T-cell (primary cell): ENCODE results near the gene SERTAD4. TPM values are rescaled to one million over a fixed set of nuclear protein-coding genes. Genes with fewer than 3 reads are reported as not detected.
"Not testable (repeated sequence)": the region's sequence is repeated elsewhere in the genome, so short reads cannot be mapped to it uniquely, and the experiment has no call there.

Experiments
- ATAC-seq, 4 experiments: fragments of 200-7000 bp in 3 of 4; fragments of 150-1000 bp in 1 of 4; cut with Tn5 transposase; replicated peaks in 1 of 4; 1 replicate in 3 of 4; 2 replicates in 1 of 4; pipeline ENCODE4 v1.10.0; 2021; ENCODE audit warnings: moderate library complexity in 3 of 4, mild to moderate bottlenecking in 2 of 4, moderate number of reproducible peaks in 1 of 4
- CTCF ChIA-PET, 2 donors: fragments of 300-600 bp; sonication (Branson Sonifier 250); formaldehyde crosslinking; loops; one replicate each; lab custom pipeline; 2022; ENCODE audit warnings: antibody characterized with exemption in 2 of 2; lab: Charles Lee
- POLR2A ChIA-PET, 2 donors: fragments of 300-600 bp; sonication (Branson Sonifier 250); formaldehyde crosslinking; loops; one replicate each; lab custom pipeline; 2022; ENCODE audit warnings: antibody characterized with exemption in 2 of 2; lab: Charles Lee
- DNase-seq, 35 experiments: peaks; one replicate each; pipeline versions ENCODE4 v3.0.0 to v3.0.0-alpha.2; 2013 to 2023
- H3K27ac ChIP-seq: one replicate; pipeline ENCODE4 v1.5.1; 2013; ENCODE audit warnings: low read length
- H3K27me3 ChIP-seq, 2 experiments: replicated peaks in 1 of 2; 1 replicate in 1 of 2; 2 replicates in 1 of 2; pipeline versions ENCODE4 v1.6.1 to v1.7.0; 2013; ENCODE audit warnings: low read length in 1 of 2, mixed read lengths in 1 of 2; ENCODE audit not compliant: control insufficient read depth in 2 of 2, insufficient read depth in 2 of 2; ENCODE audit errors: extremely low read depth in 1 of 2
- H3K36me3 ChIP-seq, 2 donors: 1 replicate in 1 of 2; 2 replicates in 1 of 2; pipeline versions ENCODE4 v1.6.1 to v1.7.0; 2013; ENCODE audit warnings: low read length in 1 of 2; ENCODE audit not compliant: control insufficient read depth in 2 of 2, insufficient read depth in 1 of 2; ENCODE audit errors: extremely low read depth in 1 of 2
- H3K4me1 ChIP-seq, 2 experiments: 1 replicate in 1 of 2; 2 replicates in 1 of 2; pipeline versions ENCODE4 v1.6.1 to v1.7.0; 2013; ENCODE audit warnings: low read length in 2 of 2, mixed read lengths in 1 of 2; ENCODE audit not compliant: insufficient read depth in 2 of 2, control insufficient read depth in 1 of 2; ENCODE audit errors: extremely low read depth in 1 of 2
- H3K4me3 ChIP-seq, 2 donors: 1 replicate in 1 of 2; 2 replicates in 1 of 2; pipeline versions ENCODE4 v1.5.1 to v1.7.0; 2013; ENCODE audit warnings: mild to moderate bottlenecking in 2 of 2, low read length in 1 of 2, moderate library complexity in 1 of 2; ENCODE audit not compliant: control insufficient read depth in 1 of 2; ENCODE audit errors: extremely low read depth in 1 of 2
- H3K9me3 ChIP-seq: 2 replicates; pipeline ENCODE4 v1.7.0; 2013
- H3K27ac Mint-ChIP-seq, 2 donors: one replicate each; pipeline ENCODE4 v1.8.0; 2020 to 2021; ENCODE audit warnings: mild to moderate bottlenecking in 2 of 2, mixed read lengths in 2 of 2
- H3K27me3 Mint-ChIP-seq, 2 donors: one replicate each; pipeline ENCODE4 v1.8.0; 2021 to 2022; ENCODE audit warnings: mixed read lengths in 2 of 2
- H3K36me3 Mint-ChIP-seq: one replicate; pipeline ENCODE4 v1.8.0; 2021; ENCODE audit warnings: mixed read lengths
- H3K4me1 Mint-ChIP-seq, 3 donors: one replicate each; pipeline ENCODE4 v1.8.0; 2020 to 2022; ENCODE audit warnings: mixed read lengths in 3 of 3, mild to moderate bottlenecking in 1 of 3
- H3K4me3 Mint-ChIP-seq, 3 donors: one replicate each; pipeline ENCODE4 v1.8.0; 2020 to 2022; ENCODE audit warnings: mild to moderate bottlenecking in 3 of 3, mixed read lengths in 3 of 3, moderate library complexity in 3 of 3
- H3K9me3 Mint-ChIP-seq, 3 donors: one replicate each; pipeline ENCODE4 v1.8.0; 2020 to 2022; ENCODE audit warnings: mixed read lengths in 3 of 3
- WGBS: methylation state at CpG from one replicate; pipeline ENCODE4 v1.1.5; 2013; ENCODE audit warnings: missing lambda C conversion rate; ENCODE audit not compliant: insufficient coverage; 5-methylcytosine and 5-hydroxymethylcytosine counted together
- total RNA-seq, 35 experiments: library from RNA in 6 of 35; stranded (reverse) in 6 of 35; fragments of 120-200 nt in 1 of 35; gene quantifications; one replicate each; pipeline versions ENCODE4 v1.2.1 to v1.2.4 and lab custom pipeline; 2013 to 2026

SERTAD4 gene
- total RNA-seq, 5 donors from 2014 or later (not counting 1 experiment from before 2014, with no cell fraction given), result not detected

GRCh38 chr1:210263963-210264362 lies 31.4 kb downstream of the SERTAD4 start:
- Histone ChIP-seq H3K27me3 (peaks cover 0 to 5% of the 10 kb centered on the region in 2 experiments), H3K4me1 (no peaks in the 10 kb centered on the region), H3K4me3 (no peak overlapping the region), H3K36me3 (no peaks in the 10 kb centered on the region), H3K27ac (no peak overlapping the region), H3K9me3 (no peaks in the 10 kb centered on the region)
- no peak overlapping the region for H3K4me3 Mint-ChIP-seq
- POLR2A ChIA-PET, result no interaction called here
- no peaks in the 10 kb centered on the region for H3K4me1 Mint-ChIP-seq
- H3K36me3 Mint-ChIP-seq, result no peaks in the 10 kb centered on the region
- H3K27me3 Mint-ChIP-seq, result peaks cover 10 to 16% of the 10 kb centered on the region in 2 donors
- no peak overlapping the region for H3K27ac Mint-ChIP-seq
- ATAC-seq (no peak), DNase-seq (no peak)
- H3K9me3 Mint-ChIP-seq, result no peaks in the 10 kb centered on the region
- CTCF ChIA-PET, result no interaction called here

- Histone ChIP-seq H3K27ac (no peak overlapping the region), H3K4me3 (no peak overlapping the region), H3K4me1 (no peaks in the 10 kb centered on the region), H3K36me3 (no peaks in the 10 kb centered on the region), H3K9me3 (no peaks in the 10 kb centered on the region), H3K27me3 (peaks cover 0 to 5% of the 10 kb centered on the region in 2 experiments)
- no peaks in the 10 kb centered on the region for H3K4me1 Mint-ChIP-seq
- no peaks in the 10 kb centered on the region for H3K36me3 Mint-ChIP-seq
- peaks cover 8 to 13% of the 10 kb centered on the region in 2 donors for H3K27me3 Mint-ChIP-seq
- no peaks in the 10 kb centered on the region for H3K9me3 Mint-ChIP-seq
- no peak overlapping the region for H3K27ac Mint-ChIP-seq
- H3K4me3 Mint-ChIP-seq, result no peak overlapping the region
- ATAC-seq (no peak), DNase-seq (no peak)
- WGBS, result 87% methylated on average over 6 of the region's 9 CpGs
- ChIA-PET CTCF (no interaction called here), POLR2A (no interaction called here)
These were observed 32.1 kb downstream of the SERTAD4 start for GRCh38 chr1:210264496-210265380.

- POLR2A ChIA-PET, CTCF ChIA-PET, H3K36me3 Mint-ChIP-seq, H3K4me3 ChIP-seq, H3K4me3 Mint-ChIP-seq, H3K4me1 ChIP-seq, H3K36me3 ChIP-seq, H3K9me3 ChIP-seq, DNase-seq, H3K27me3 ChIP-seq, H3K27ac ChIP-seq, H3K27ac Mint-ChIP-seq, H3K9me3 Mint-ChIP-seq, H3K4me1 Mint-ChIP-seq, ATAC-seq: not testable (repeated sequence)
- peaks cover 10 to 17% of the 10 kb centered on the region in 2 donors for H3K27me3 Mint-ChIP-seq
- WGBS, result 59% methylated on average over 3 of the region's 4 CpGs
These were observed 32.9 kb downstream of the SERTAD4 start for GRCh38 chr1:210265392-210265955.

- 71% methylated on average over 3 of the region's 4 CpGs for WGBS
- Mint-ChIP-seq H3K36me3 (no peaks in the 10 kb centered on the region), H3K27me3 (peaks cover 16 to 25% of the 10 kb centered on the region in 2 donors), H3K4me1 (no peaks in the 10 kb centered on the region), H3K27ac (no peak overlapping the region), H3K4me3 (no peak overlapping the region), H3K9me3 (no peaks in the 10 kb centered on the region)
- no peak overlapping the region for H3K4me3 ChIP-seq
- ATAC-seq (no peak), DNase-seq (no peak)
- peaks cover 0 to 15% of the 10 kb centered on the region in 2 experiments for H3K27me3 ChIP-seq
- H3K4me1 ChIP-seq, result no peaks in the 10 kb centered on the region
- no peak overlapping the region for H3K27ac ChIP-seq
- no peaks in the 10 kb centered on the region for H3K9me3 ChIP-seq
- POLR2A ChIA-PET, result no interaction called here
- no peaks in the 10 kb centered on the region for H3K36me3 ChIP-seq
- CTCF ChIA-PET, result no interaction called here
These were observed 37.4 kb downstream of the SERTAD4 start for GRCh38 chr1:210269981-210270380.

- Mint-ChIP-seq H3K9me3 (no peaks in the 10 kb centered on the region), H3K27me3 (peaks cover 12 to 17% of the 10 kb centered on the region in 2 donors), H3K27ac (no peak overlapping the region), H3K4me3 (no peak overlapping the region), H3K36me3 (no peaks in the 10 kb centered on the region), H3K4me1 (no peaks in the 10 kb centered on the region)
- H3K9me3 ChIP-seq, result no peaks in the 10 kb centered on the region
- no peak overlapping the region for H3K27ac ChIP-seq
- H3K27me3 ChIP-seq, result peaks cover 0 to 13% of the 10 kb centered on the region in 2 experiments
- 40% methylated on average over 2 of the region's 6 CpGs for WGBS
- DNase-seq, result no peak
- no peak overlapping the region for H3K4me3 ChIP-seq
- ChIA-PET POLR2A (no interaction called here), CTCF (interaction anchor here in 1 of 2 donors (1.0 kb wide), 1 partner anchor 449 kb away, joined by 3 read pairs; no protein-coding TSS in a partner anchor)
- H3K4me1 ChIP-seq, result no peaks in the 10 kb centered on the region
- no peak for ATAC-seq
- no peaks in the 10 kb centered on the region for H3K36me3 ChIP-seq
These were observed 40.1 kb downstream of the SERTAD4 start for GRCh38 chr1:210272666-210273065.

GRCh38 chr1:210280221-210280620 lies 47.6 kb downstream of the SERTAD4 start:
- Histone ChIP-seq H3K36me3 (no peaks in the 10 kb centered on the region), H3K27me3 (no peaks in the 10 kb centered on the region), H3K27ac (no peak overlapping the region), H3K9me3 (peaks cover 2% of the 10 kb centered on the region), H3K4me1 (no peaks in the 10 kb centered on the region), H3K4me3 (no peak overlapping the region)
- ChIA-PET POLR2A (no interaction called here), CTCF (no interaction called here)
- ATAC-seq (no peak), DNase-seq (no peak)
- Mint-ChIP-seq H3K27ac (no peak overlapping the region), H3K36me3 (no peaks in the 10 kb centered on the region), H3K27me3 (peaks cover 28 to 29% of the 10 kb centered on the region in 2 donors), H3K4me1 (no peaks in the 10 kb centered on the region), H3K4me3 (no peak overlapping the region), H3K9me3 (peaks cover 8 to 31% (median 17%) of the 10 kb centered on the region in 3 donors)
- no CpG with 5 or more reads among the region's 5 CpGs for WGBS
